Right lobe of liver (tissue), 6 donors: ENCODE measurements around the gene LGI2. TPM values are rescaled to one million over a fixed set of nuclear protein-coding genes. Genes with fewer than 3 reads are reported as not detected.

Source experiments
- ATAC-seq, 4 donors: fragments of 200-7000 bp; cut with Tn5 transposase; one replicate each; pipeline ENCODE4 v1.9.1; 2020; ENCODE audit warnings: mild to moderate bottlenecking in 4 of 4, moderate library complexity in 4 of 4
- DNase-seq, 3 donors: peaks; one replicate each; pipeline ENCODE4 v3.0.0-alpha.2; 2020
- H3K27ac ChIP-seq, 3 donors: fragments of 200-600 bp; one replicate each; pipeline ENCODE4 v1.8.0; 2022
- H3K27me3 ChIP-seq, 2 donors: fragments of 200-600 bp; one replicate each; pipeline ENCODE4 v1.8.0; 2022
- H3K36me3 ChIP-seq, 4 donors: fragments of 200-600 bp; sonication (generic) in 1 of 4; one replicate each; pipeline versions ENCODE4 v1.5.1 to v1.8.0; 2017 to 2022; ENCODE audit warnings: control low read depth in 1 of 4
- H3K4me1 ChIP-seq, 4 donors: fragments of 200-600 bp; sonication (generic) in 1 of 4; one replicate each; pipeline versions ENCODE4 v1.5.1 to v1.8.0; 2017 to 2022; ENCODE audit warnings: control low read depth in 1 of 4
- H3K4me3 ChIP-seq, 3 donors: fragments of 200-600 bp; one replicate each; pipeline ENCODE4 v1.8.0; 2022
- H3K9me3 ChIP-seq, 4 donors: fragments of 200-600 bp; sonication (generic) in 1 of 4; one replicate each; pipeline versions ENCODE4 v1.5.1 to v1.8.0; 2017 to 2022; ENCODE audit warnings: control low read depth in 1 of 4
- CTCF ChIP-seq, 4 donors: fragments of 200-600 bp in 3 of 4; fragments of 450-650 bp in 1 of 4; IDR thresholded peaks; one replicate each; pipeline versions ENCODE4 v1.5.1 to v1.8.0; 2016 to 2022; ENCODE audit warnings: antibody characterized with exemption in 4 of 4, mild to moderate bottlenecking in 2 of 4
- POLR2A ChIP-seq: fragments of 450-650 bp; IDR thresholded peaks from one replicate; pipeline ENCODE4 v1.6.1; 2017; ENCODE audit warnings: antibody characterized with exemption, mild to moderate bottlenecking
- WGBS: methylation state at CpG from one replicate; pipeline ENCODE4 v1.1.6; 2018; ENCODE audit warnings: low coverage, low lambda C conversion rate; ENCODE audit not compliant: insufficient coverage; ENCODE audit errors: missing lambda C conversion rate; 5-methylcytosine and 5-hydroxymethylcytosine counted together
- intact Hi-C, 2 donors: fragments of 100-400 bp; cut with DNase I; formaldehyde crosslinking; loops; one replicate each; pipeline versions ENCODE4 v1.11.2 to v1.14.1; 2022
- total RNA-seq, 6 experiments: library from RNA; depleted of rRNA in 2 of 6; stranded (reverse); fragments of >200 nt in 2 of 6; fragmentation: NEBNext Ultra II Directional in 3 of 6; extraction: Animal tissue kit (Norgen Biotek cat#: 25700) in 3 of 6; gene quantifications; one replicate each; pipeline versions ENCODE4 v1.1.0 to v1.2.4, GENCODE V29; 2016 to 2023
- donor health status: DM: no; HTN: yes; CAD: no.
- donor health status: DM: no; HTN: no; CAD: no.
- donor health status: DM: no; HTN: no; CAD: no.
- donor health status: DM: no; HTN: yes; CAD: no.
- donor health status: DM: no; HTN: yes; CAD: no.

The LGI2 gene
- total RNA-seq, 6 experiments from 2014 or later = 0.05 to 0.38 (median 0.22) TPM; not detected in 2

- H3K27ac ChIP-seq = no peak overlapping the region
- 65% methylated on average over 5 of the region's 5 CpGs for WGBS
- no peak for ATAC-seq
- H3K4me1 ChIP-seq = no peaks in the 10 kb centered on the region
- no peaks in the 10 kb centered on the region for H3K27me3 ChIP-seq
- TF ChIP-seq CTCF (IDR thresholded peaks at IDR 0.05) = no peak
- TF ChIP-seq POLR2A = no peak
- intact Hi-C loops = no loop called here
- H3K4me3 ChIP-seq = no peak overlapping the region
- no peaks in the 10 kb centered on the region for H3K9me3 ChIP-seq
- no peaks in the 10 kb centered on the region for H3K36me3 ChIP-seq
- DNase-seq = no peak
These were observed 37.1 kb downstream of the LGI2 start for GRCh38 chr4:24993551-24994080.

GRCh38 chr4:24992968-24993367 lies 37.8 kb downstream of the LGI2 start:
- DNase-seq (no peak), ATAC-seq (no peak)
- Histone ChIP-seq H3K27me3 (no peaks in the 10 kb centered on the region), H3K27ac (no peak overlapping the region), H3K9me3 (no peaks in the 10 kb centered on the region), H3K36me3 (no peaks in the 10 kb centered on the region), H3K4me3 (no peak overlapping the region), H3K4me1 (no peaks in the 10 kb centered on the region)
- TF ChIP-seq POLR2A (no peak), CTCF (IDR thresholded peaks at IDR 0.05) (no peak)
- intact Hi-C loops = no loop called here
- WGBS = 67% methylated on average over 1 of the region's 1 CpG

- WGBS = 68% methylated on average over 2 of the region's 3 CpGs
- H3K36me3 ChIP-seq = no peaks in the 10 kb centered on the region
- no peak for TF ChIP-seq CTCF (IDR thresholded peaks at IDR 0.05)
- no peak for TF ChIP-seq POLR2A
- ATAC-seq (peak; percentile 48 to 81 (median 61)), DNase-seq (no peak)
- no peaks in the 10 kb centered on the region for H3K9me3 ChIP-seq
- H3K4me3 ChIP-seq = no peak overlapping the region
- intact Hi-C loops = no loop called here
- H3K4me1 ChIP-seq = no peaks in the 10 kb centered on the region
- no peak overlapping the region for H3K27ac ChIP-seq
- H3K27me3 ChIP-seq = no peaks in the 10 kb centered on the region
These were observed 39.7 kb downstream of the LGI2 start for GRCh38 chr4:24991015-24991414.

DNA sequence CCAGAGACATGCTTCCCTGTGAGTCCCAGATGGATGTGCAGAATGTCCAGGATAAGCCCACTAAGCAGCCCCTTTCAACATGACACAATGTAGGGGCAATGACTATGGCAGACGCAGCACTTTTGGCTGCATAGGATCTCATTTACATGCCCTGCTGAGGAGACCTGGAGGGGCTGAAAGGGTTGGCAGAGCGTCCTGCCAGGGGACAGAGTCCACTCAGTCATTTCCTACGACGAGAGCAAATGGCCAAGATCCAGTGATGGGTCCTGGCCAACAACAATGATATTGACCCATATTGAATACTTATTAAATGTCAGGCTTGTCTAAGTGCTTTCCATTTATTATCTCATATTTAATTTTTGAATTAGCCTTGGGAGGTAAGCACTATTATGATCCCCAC lies 41.4 kb downstream of the LGI2 start:
- Histone ChIP-seq H3K4me3 (no peak overlapping the region), H3K27ac (no peak overlapping the region), H3K27me3 (no peaks in the 10 kb centered on the region), H3K36me3 (no peaks in the 10 kb centered on the region), H3K9me3 (no peaks in the 10 kb centered on the region), H3K4me1 (no peaks in the 10 kb centered on the region)
- WGBS = 34% methylated on average over 3 of the region's 4 CpGs
- ATAC-seq (peak; percentile 33 to 57 (median 54)), DNase-seq (no peak)
- intact Hi-C loops = no loop called here
- no peak for TF ChIP-seq POLR2A
- TF ChIP-seq CTCF (IDR thresholded peaks at IDR 0.05) = no peak

- no peaks in the 10 kb centered on the region for H3K36me3 ChIP-seq
- DNase-seq (no peak), ATAC-seq (peak; percentile 59 to 79 (median 60))
- no peak overlapping the region for H3K4me3 ChIP-seq
- WGBS = 60% methylated on average over 1 of the region's 1 CpG
- no peaks in the 10 kb centered on the region for H3K9me3 ChIP-seq
- no peaks in the 10 kb centered on the region for H3K27me3 ChIP-seq
- intact Hi-C loops = no loop called here
- no peak overlapping the region for H3K27ac ChIP-seq
- peak; percentile 27 to 51 (median 35) for TF ChIP-seq CTCF (IDR thresholded peaks at IDR 0.05)
- no peak for TF ChIP-seq POLR2A
- no peaks in the 10 kb centered on the region for H3K4me1 ChIP-seq
These were observed 42.0 kb downstream of the LGI2 start for GRCh38 chr4:24988776-24989175.
